HG03139 (cell line): ENCODE data around the gene CFL1.

Experiments
- ATAC-seq: cut with Tn5 transposase; IDR thresholded peaks from one replicate; pipeline ENCODE4 v1.9.1; 2021; ENCODE audit not compliant: unreplicated experiment

The CFL1 gene

DNA sequence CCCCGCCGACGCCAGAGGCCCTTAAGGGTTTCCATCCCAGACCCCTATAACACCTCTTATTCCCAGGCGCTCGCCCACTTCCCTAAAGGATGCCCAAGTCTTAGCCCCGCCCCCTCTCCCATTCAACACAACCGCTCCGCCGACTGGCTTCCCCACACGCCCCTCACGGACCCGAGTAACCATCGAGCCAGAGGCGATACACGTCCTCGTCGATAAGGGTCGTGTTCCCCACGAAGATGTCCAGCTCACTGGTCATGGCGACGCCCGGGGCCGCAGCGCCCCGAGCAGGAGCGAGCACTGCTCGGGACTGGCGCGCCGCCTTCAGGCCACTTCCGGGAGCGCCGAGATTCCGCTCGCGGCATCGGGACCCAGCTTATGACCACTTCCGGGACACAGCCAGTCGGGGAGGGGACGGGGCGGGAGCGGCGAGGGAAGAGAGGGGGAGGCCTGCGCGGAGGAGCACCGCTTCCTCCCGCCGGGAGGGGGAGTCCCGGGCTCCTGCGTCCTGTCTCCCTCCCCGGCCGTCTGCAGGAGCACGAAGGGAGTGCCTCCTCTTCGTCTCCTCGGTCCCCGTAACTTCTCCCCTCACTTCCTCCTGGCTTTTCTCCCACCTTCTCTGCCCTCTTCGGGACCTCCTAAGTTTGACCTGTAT, 30.3 kb upstream of the CFL1 start, which contains the start of gene FIBP:
TSS of gene FIBP (minus strand) at position 309 of the 652 bp plus-strand sequence. CDS start at position 256, 53 bp downstream.
- peak; percentile 43 for ATAC-seq

DNA sequence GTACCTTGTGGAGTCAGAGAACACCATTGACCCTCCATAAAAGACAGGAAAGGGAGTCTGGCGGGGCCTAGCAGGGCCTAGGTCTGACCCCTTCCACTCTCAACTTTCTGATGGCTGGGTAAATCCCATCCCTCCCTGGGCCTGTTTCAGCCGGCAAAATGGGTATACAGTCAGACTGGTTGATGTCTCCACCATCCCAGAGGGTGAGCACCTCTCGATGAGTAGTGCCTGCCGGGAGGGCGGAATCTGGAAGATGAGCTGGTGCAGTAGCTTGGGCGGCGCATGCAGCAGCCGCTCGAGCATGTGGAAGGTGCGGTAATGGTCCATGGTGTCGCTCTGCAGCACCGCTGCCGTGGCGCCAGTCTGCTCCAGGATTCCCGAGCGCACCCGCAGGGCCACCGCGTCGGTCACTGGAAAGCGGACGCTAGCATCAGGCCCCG, 29.8 kb upstream of the CFL1 start:
- no peak for ATAC-seq

DNA sequence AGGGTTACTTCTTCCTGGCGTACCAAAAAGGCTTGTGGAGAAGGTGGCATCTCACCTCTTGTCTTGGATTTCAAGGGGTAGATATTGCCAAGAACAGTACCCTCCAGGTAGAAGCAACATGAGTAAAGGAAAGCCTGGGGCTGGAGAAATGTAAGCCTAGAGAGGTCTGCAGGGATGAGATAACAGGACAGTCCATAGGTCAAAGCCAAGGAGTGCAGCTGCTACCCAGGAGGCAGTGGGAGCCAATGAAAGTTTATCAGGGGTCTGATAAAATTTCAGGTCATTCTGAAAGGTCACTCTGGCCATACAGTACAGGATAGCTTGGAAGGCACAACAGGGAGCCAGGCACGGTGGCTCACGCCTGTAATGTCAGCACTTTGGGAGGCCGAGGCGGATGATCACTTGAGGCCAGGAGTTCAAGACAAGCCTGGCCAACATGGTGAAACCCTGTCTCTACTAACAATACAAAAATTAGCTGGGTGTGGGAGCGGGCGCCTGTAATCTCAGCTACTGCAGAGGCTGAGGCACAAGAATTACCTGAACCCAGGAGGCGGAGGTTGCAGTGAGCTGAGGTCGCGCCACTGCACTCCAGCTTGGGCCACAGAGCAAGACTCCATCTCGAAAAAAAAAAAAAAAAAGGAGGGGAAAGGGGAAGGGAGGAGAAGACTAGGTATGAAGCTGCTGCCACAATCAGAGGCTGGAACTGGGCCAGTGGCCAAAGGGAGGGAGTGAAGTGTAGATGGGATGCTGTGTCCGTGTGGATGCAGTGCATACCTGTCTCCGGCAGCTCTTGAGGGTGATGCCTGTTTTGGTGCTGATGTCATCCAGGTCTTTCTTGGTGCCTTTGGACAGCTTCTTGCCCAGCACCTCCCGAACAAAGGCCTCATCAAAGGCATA, 29.1 kb upstream of the CFL1 start:
- no peak for ATAC-seq

DNA sequence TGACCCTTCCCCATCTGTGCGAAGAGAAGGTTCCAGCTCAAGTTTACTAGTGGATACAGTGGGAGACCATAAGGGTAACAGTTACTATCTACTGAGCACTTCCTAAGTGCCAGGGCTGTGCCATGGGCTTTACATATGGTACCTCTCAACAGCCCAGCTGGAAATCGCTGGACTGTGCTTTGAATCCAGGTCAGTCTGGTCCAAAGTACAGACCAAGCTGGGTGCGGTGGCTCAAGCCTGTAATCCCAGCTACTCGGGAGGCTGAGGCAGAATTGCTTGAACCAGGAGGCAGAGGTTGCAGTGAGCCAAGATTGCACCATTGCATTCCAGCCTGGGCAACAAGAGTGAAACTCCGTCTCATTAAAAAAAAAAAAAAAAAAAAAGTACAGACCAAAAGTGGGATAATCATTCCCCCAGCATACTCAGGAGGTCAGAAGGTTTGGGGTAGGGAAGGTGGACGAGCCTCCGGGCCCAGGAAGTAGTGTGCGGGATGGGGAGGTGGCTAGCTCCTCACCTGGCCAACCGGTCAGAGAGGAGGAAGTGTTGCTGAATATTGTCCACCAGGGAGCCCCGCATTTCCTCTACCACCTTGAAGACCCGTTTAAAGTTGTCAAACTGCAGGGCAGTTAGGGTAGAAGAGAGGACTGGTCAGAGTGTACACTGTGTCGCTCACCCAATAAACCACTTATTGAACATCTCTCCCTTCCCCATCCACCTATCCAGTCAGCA, 28.0 kb upstream of the CFL1 start:
- ATAC-seq = no peak

DNA sequence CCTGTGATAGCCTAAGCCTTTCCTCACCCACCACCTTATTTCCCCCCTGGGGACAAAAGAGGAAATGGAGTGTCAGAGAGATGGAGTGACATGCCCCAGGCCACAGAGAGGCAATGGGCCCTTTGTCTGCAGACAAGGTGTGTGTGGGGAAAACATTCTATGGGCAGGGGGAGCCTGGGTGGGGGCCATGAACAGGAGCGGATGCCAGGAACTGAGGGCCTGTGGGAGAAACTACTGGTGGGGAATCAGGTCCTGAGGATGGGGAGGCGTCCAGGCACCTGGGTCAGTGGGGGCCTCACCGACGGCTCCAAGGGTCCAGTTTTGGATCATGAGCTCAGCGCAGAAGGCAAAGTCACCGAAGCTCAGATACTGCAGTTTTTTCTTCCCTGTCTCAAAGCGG, 27.3 kb upstream of the CFL1 start:
- no peak for ATAC-seq

DNA sequence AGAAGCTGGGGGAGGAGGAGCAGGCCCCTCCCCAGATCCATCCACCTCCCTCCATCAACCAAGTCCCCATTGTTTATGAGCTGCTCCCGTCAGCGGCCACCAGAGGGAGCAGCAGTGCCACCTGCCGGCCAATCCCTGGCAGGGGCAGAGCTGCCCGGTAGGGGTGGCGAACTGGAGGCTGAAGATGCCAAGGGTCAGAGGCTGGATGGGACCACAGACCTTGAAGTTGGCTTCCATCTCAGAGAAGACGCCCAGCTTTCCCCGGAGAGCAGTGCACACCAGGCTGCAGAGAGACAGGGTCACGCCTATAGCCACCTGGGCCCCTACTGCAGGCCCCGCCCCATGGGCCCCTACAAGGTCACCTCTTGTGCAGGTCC, 26.7 kb upstream of the CFL1 start:
- no peak for ATAC-seq

DNA sequence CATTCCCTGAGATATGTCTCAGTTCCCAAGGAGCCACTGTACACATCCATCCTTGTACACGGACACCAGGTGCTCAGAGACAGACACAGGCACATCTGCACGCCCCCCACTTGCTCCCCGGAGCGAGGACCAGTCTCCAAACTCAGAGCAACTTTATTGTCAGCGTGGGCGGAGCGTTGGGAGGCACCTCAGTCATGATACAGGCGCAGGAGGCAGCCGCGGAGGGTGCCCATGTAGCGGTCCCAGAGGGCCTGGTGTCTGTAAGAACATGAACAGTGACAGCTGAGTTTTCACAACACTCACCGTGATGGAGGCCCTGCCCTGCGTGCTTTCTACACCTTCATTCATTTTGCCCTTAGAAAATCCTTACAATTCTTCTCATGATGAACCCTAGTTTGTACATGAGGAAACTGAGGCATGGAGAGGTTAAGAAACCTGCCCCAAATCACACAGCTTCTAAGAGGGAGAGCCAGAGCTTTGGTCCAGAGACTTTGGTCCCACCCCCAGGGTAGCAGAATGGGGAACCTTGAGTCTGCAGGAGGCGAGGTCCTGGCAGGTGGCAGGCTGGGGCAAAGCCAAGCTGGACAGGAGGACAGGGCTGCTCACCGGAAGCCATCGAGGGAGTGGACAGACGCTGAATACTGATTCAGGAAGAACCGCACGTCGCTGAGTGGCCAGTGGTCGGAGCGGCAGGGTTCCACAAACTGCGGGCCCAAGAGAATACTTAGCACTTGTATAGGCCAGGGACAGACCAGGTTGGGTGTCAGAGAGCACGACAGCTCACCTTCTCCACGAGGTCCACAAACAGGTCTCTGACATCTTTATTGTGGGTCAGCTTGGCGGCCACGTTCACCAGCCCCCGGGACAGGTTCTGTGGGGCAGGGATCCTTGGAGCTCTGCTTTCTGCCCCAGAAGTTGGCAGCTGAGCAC, 26.1 kb upstream of the CFL1 start:
- no peak for ATAC-seq

DNA sequence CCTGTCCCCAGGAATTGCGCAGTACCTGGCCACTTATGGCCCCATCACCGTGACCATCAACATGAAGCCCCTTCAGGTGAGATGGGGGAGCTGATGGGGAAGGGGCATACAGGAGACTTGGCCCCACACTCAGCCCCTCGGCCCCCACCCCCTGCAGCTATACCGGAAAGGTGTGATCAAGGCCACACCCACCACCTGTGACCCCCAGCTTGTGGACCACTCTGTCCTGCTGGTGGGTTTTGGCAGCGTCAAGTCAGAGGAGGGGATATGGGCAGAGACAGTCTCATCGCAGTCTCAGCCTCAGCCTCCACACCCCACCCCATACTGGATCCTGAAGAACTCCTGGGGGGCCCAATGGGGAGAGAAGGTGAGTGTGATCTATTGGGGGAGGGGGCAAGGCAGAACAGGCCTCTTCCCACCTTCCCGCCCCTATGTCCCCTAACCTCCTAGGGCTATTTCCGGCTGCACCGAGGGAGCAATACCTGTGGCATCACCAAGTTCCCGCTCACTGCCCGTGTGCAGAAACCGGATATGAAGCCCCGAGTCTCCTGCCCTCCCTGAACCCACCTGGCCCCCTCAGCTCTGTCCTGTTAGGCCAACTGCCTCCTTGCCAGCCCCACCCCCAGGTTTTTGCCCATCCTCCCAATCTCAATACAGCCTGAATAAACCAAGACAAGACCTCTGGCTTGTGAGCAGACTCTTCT, 25.2 kb upstream of the CFL1 start:
- no peak for ATAC-seq

DNA sequence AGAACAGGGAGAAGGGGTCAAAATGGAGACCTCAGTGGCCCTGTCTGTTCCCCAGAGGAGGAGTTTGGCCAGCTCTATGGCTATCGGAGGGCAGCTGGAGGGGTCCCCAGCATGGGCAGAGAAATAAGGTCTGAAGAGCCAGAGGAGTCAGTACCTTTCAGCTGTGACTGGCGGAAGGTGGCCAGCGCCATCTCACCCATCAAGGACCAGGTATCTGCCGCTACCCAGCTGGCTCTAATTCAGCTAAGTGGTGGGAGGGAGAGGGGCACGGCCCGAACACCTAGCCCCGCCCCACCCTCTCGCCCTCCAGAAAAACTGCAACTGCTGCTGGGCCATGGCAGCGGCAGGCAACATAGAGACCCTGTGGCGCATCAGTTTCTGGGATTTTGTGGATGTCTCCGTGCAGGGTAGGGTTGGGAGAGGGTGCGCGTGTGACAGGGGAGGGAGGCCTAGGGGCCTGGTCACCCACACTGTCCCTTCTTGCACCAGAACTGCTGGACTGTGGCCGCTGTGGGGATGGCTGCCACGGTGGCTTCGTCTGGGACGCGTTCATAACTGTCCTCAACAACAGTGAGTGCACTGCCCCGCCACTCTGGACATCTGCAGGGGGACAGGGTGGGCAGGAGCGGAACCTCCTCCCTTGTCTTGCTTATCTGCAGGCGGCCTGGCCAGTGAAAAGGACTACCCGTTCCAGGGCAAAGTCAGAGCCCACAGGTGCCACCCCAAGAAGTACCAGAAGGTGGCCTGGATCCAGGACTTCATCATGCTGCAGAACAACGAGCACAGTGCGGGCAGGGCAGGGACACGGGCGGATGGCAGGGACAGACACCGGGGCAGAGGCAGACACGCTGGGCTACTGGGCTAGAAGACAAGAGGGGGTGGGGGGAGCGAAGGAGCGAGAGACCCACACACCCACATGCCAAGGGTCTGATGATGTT, 24.4 kb upstream of the CFL1 start:
- ATAC-seq = no peak

DNA sequence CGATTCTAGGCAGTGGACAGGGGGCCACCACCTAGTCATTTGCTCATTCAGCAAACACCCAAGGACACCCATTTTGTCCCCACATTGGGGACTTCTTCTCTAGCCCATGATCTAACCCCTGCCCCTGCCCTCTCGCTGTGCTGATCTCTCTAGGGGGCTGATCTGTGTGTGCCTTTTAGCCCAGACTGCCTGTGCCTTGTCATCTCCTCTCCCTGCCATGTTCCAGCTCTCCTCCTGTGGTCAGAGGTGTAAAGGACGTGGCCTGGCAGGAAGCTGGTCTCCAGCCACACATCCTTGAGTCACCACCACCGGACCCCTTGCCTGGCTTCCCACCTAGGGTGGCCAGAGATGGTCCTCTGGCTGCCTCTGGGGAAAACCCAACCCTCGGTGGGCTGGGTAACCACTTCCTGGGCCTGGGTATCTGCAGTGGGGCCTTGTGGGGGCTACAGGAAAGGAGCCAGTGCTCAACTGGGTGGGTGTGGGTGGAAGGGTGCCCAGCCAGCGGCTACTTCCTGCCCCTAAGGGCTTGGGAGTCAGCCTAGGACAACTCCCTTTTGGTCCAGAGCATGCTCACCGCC, 23.0 kb upstream of the CFL1 start:
- no peak for ATAC-seq

DNA sequence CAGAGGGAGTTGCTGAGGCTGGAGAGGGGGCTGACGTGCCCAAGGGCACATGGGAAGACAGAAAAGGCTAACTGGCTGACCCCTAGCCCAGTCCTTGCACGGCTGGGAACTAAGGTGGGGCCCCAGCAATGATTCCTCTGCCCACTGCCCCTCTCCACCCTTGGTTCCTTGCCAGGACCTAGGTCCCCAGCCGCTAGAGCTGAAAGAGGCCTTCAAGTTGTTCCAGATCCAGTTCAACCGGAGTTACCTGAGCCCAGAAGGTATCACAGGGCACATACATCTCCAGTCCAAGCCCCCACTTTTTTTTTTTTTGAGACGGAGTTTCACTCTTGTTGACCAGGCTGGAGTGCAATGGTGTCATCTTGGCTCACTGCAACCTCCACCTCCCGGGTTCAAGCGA, 22.0 kb upstream of the CFL1 start:
- no peak for ATAC-seq

DNA sequence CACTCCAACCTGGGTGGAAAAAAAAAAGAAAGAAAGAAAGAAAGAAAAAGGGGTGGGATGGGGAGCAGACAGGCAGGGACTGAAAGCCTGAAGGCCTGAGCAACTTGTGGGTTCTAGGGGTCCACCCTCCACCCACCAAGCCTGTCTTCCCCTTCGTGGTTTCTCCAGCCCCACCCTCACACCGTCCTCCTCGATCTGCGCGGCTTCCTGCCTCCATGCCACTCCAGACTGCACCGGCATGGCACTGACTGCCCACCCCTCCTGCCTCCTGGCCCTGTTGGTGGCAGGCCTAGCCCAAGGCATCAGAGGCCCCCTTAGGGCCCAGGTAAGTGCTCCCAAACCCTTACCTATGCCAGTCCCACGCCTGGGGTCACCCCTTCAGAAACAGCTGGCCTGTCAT, 21.6 kb upstream of the CFL1 start, which contains the start of gene CTSW:
TSS of gene CTSW (plus strand) at position 221 of the 400 bp plus-strand sequence. CDS start at position 239, 18 bp downstream.
- ATAC-seq = no peak

DNA sequence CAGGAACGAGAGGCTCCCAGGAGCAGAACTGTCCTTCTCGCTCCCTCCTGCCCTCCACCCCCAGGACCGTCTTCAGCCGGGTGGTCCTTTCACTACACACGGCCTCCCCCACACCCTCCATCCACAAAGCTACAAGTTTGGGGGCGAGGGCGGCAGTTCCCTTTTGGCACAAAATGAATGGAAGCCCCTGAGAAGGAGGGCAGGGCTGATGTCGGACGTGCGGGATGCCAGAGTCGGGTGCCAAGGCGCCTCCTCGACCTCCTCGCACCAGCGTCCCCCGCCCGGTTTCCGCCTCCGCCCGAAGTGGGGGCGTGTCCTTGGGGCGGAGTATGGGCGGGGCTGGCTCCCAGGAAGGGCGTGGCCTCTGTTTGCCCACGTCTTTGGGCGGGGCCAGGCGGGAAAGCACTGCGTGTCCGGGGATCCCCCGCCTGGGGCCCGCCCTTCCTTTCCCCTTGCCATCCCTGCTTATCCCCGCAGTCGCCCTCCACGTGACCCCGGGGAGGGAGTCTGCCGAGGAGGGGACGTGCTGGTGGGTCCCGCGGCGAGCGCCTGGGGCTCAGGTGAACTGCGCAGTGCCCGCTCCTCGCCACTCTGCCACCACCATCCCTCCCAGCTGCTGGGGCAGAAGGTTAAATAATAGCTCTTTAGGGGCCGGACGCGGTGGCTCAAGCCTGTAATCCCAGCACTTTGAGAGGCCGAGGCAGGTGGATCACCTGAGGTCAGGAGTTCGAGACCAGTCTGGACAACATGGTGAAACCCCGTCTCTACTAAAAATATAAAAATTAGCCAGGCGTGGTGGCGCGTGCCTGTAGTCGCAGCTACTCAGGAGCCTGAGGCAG, 15.6 kb upstream of the CFL1 start:
- ATAC-seq = peak; percentile 69

DNA sequence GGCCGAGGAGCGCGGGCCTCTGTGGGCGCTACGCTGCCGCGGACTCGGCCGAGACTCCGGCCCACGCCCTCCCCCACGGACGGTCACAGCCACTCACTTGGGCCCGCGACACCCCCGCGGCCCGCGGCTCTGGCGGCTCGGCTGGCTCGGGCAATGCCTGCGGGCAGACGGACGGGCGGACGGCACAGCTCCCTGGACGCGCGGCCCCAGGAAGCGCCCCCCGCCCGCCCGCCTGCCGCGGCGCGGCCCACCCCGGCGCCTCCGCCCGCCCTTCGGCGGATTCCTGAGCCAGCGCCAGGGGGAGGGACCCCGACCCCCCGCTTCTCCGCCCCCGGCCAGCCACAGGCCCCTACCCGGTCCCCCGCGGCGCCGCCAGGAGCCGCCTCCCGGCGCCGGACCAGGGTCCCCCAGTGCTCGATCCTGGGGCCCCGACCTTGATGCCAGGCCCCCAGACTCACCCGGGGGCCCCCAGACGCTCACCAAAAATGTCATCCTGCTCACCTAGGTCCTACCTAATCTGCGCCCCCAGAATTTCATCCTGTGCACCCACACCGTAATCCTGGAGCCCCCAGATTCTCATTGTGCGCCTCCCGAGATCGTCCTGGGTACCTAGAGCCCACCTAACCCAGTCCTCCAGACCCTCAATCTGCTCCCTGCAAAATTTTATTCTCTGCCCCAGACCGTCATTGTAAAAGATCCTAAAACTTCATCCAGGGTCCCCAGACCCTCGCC, 14.8 kb upstream of the CFL1 start, which contains the start of gene EFEMP2:
TSS of gene EFEMP2 (minus strand) at position 215 of the 732 bp plus-strand sequence. CDS start 446 bp downstream, outside the sequence.
- ATAC-seq = no peak

DNA sequence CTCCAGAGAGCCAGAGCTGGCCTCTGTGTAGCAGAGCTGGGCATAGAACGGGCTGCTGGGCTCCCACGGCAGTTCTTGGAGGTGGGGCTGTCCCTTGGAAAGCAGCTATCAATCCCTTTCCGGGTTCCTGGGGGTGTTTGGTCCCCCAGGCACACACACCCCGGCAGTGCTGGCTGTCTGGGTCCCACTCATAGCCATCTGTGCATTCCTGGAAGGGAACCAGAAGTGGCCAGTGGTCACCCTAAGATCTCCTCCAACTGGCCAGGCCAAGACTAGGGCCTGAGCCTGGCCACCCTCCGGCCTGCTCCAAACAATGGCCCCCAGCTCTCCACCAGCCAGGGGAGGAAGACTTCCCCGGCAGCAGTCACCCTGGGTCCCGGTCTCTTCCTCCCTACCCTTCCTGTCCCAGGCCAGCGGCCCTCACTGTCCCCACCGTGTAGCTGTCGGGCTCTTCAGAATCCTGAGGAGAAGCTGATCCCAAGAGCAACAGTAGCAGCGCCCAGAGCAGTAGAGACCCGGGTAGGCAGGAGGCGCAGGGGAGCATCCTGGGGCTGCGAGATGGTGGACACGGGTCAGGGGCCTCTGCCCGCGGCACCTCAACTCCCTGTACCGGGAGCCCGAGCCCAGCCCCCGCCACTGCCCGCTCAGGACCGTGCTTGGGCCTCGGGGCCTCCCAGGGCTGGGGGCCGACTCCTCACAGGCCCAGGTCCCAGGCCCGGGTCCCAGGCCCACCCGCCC, 14.0 kb upstream of the CFL1 start:
- ATAC-seq = no peak
